ENCODE data around the gene F11.
"Not testable (repeated sequence)": the region's sequence is repeated elsewhere in the genome, so short reads cannot be mapped to it uniquely, and the experiment has no call there.

The F11 gene

GRCh38 chr4:186273392-186273789 is 7.4 kb downstream of the F11 start:
- H2AFZ ChIP-seq (ENCODE audit: low read length, unreplicated experiment); H3K4me3 ChIP-seq (ENCODE audit: low read depth, low read length); H3K36me3 ChIP-seq (ENCODE audit: insufficient read depth, low read length); H3K4me1 ChIP-seq (ENCODE audit: control insufficient read depth, insufficient read depth, low read length, unreplicated experiment); H3K79me2 ChIP-seq (ENCODE audit: control insufficient read depth, insufficient read depth, low read length, unreplicated experiment); H3K27ac ChIP-seq (ENCODE audit: low read depth, low read length): not testable (repeated sequence)
- peaks cover 70% of the 10 kb centered on the region for H3K27me3 ChIP-seq (ENCODE audit: insufficient read depth, low read length)

- Histone ChIP-seq H2AFZ (ENCODE audit: low read length, unreplicated experiment) (no peak overlapping the region), H3K27ac (ENCODE audit: low read depth, low read length) (no peak overlapping the region), H3K79me2 (ENCODE audit: control insufficient read depth, insufficient read depth, low read length, unreplicated experiment) (no peaks in the 10 kb centered on the region), H3K4me1 (ENCODE audit: control insufficient read depth, insufficient read depth, low read length, unreplicated experiment) (no peaks in the 10 kb centered on the region), H3K27me3 (ENCODE audit: insufficient read depth, low read length) (peaks cover 35% of the 10 kb centered on the region), H3K4me3 (ENCODE audit: low read depth, low read length) (no peak overlapping the region), H3K36me3 (ENCODE audit: insufficient read depth, low read length) (no peaks in the 10 kb centered on the region)
Measured at GRCh38 chr4:186283311-186283710, 17.3 kb downstream of the F11 start.

GRCh38 chr4:186285147-186285546 is 19.2 kb downstream of the F11 start:
- no peak overlapping the region for H3K4me3 ChIP-seq (ENCODE audit: low read depth, low read length)
- no peaks in the 10 kb centered on the region for H3K4me1 ChIP-seq (ENCODE audit: control insufficient read depth, insufficient read depth, low read length, unreplicated experiment)
- H2AFZ ChIP-seq (ENCODE audit: low read length, unreplicated experiment) = no peak overlapping the region
- peaks cover 36% of the 10 kb centered on the region for H3K27me3 ChIP-seq (ENCODE audit: insufficient read depth, low read length)
- H3K36me3 ChIP-seq (ENCODE audit: insufficient read depth, low read length) = no peaks in the 10 kb centered on the region
- H3K27ac ChIP-seq (ENCODE audit: low read depth, low read length) = no peak overlapping the region
- no peaks in the 10 kb centered on the region for H3K79me2 ChIP-seq (ENCODE audit: control insufficient read depth, insufficient read depth, low read length, unreplicated experiment)

GRCh38 chr4:186286581-186286980 is 20.6 kb downstream of the F11 start:
- Histone ChIP-seq H3K4me1 (ENCODE audit: control insufficient read depth, insufficient read depth, low read length, unreplicated experiment) (no peaks in the 10 kb centered on the region), H3K79me2 (ENCODE audit: control insufficient read depth, insufficient read depth, low read length, unreplicated experiment) (no peaks in the 10 kb centered on the region), H2AFZ (ENCODE audit: low read length, unreplicated experiment) (no peak overlapping the region), H3K36me3 (ENCODE audit: insufficient read depth, low read length) (no peaks in the 10 kb centered on the region), H3K27me3 (ENCODE audit: insufficient read depth, low read length) (peaks cover 36% of the 10 kb centered on the region), H3K27ac (ENCODE audit: low read depth, low read length) (no peak overlapping the region), H3K4me3 (ENCODE audit: low read depth, low read length) (no peak overlapping the region)

GRCh38 chr4:186291256-186291890 is 25.4 kb downstream of the F11 start:
- H3K4me3 ChIP-seq (ENCODE audit: low read depth, low read length) = no peak overlapping the region
- no peak overlapping the region for H3K27ac ChIP-seq (ENCODE audit: low read depth, low read length)
- H2AFZ ChIP-seq (ENCODE audit: low read length, unreplicated experiment) = no peak overlapping the region
- peaks cover 32% of the 10 kb centered on the region for H3K27me3 ChIP-seq (ENCODE audit: insufficient read depth, low read length)
- no peaks in the 10 kb centered on the region for H3K36me3 ChIP-seq (ENCODE audit: insufficient read depth, low read length)
- H3K79me2 ChIP-seq (ENCODE audit: control insufficient read depth, insufficient read depth, low read length, unreplicated experiment) = no peaks in the 10 kb centered on the region
- no peaks in the 10 kb centered on the region for H3K4me1 ChIP-seq (ENCODE audit: control insufficient read depth, insufficient read depth, low read length, unreplicated experiment)

GRCh38 chr4:186294160-186294559 is 28.2 kb downstream of the F11 start:
- Histone ChIP-seq H3K36me3 (ENCODE audit: insufficient read depth, low read length) (no peaks in the 10 kb centered on the region), H3K4me1 (ENCODE audit: control insufficient read depth, insufficient read depth, low read length, unreplicated experiment) (no peaks in the 10 kb centered on the region), H2AFZ (ENCODE audit: low read length, unreplicated experiment) (no peak overlapping the region), H3K27ac (ENCODE audit: low read depth, low read length) (no peak overlapping the region), H3K27me3 (ENCODE audit: insufficient read depth, low read length) (peaks cover 28% of the 10 kb centered on the region), H3K4me3 (ENCODE audit: low read depth, low read length) (no peak overlapping the region), H3K79me2 (ENCODE audit: control insufficient read depth, insufficient read depth, low read length, unreplicated experiment) (no peaks in the 10 kb centered on the region)

- Histone ChIP-seq H3K4me1 (ENCODE audit: control insufficient read depth, insufficient read depth, low read length, unreplicated experiment) (no peaks in the 10 kb centered on the region), H3K27me3 (ENCODE audit: insufficient read depth, low read length) (peaks cover 20% of the 10 kb centered on the region), H2AFZ (ENCODE audit: low read length, unreplicated experiment) (no peak overlapping the region), H3K36me3 (ENCODE audit: insufficient read depth, low read length) (no peaks in the 10 kb centered on the region), H3K4me3 (ENCODE audit: low read depth, low read length) (no peak overlapping the region), H3K79me2 (ENCODE audit: control insufficient read depth, insufficient read depth, low read length, unreplicated experiment) (no peaks in the 10 kb centered on the region), H3K27ac (ENCODE audit: low read depth, low read length) (no peak overlapping the region)
Measured at GRCh38 chr4:186296481-186296880, 30.5 kb downstream of the F11 start.

- Histone ChIP-seq H3K27me3 (ENCODE audit: insufficient read depth, low read length) (peaks cover 18% of the 10 kb centered on the region), H2AFZ (ENCODE audit: low read length, unreplicated experiment) (no peak overlapping the region), H3K4me1 (ENCODE audit: control insufficient read depth, insufficient read depth, low read length, unreplicated experiment) (no peaks in the 10 kb centered on the region)
Measured at GRCh38 chr4:186297013-186297645, 31.1 kb downstream of the F11 start.

GRCh38 chr4:186298031-186298647 is 32.1 kb downstream of the F11 start:
- Histone ChIP-seq H3K4me3 (ENCODE audit: low read depth, low read length) (no peak overlapping the region), H3K4me1 (ENCODE audit: control insufficient read depth, insufficient read depth, low read length, unreplicated experiment) (no peaks in the 10 kb centered on the region), H3K79me2 (ENCODE audit: control insufficient read depth, insufficient read depth, low read length, unreplicated experiment) (no peaks in the 10 kb centered on the region)

More at GRCh38 chr4:186297013-186297645, 31.1 kb downstream of the F11 start:
- H3K36me3 ChIP-seq (ENCODE audit: insufficient read depth, low read length) = no peaks in the 10 kb centered on the region
- no peaks in the 10 kb centered on the region for H3K79me2 ChIP-seq (ENCODE audit: control insufficient read depth, insufficient read depth, low read length, unreplicated experiment)
- no peak overlapping the region for H3K27ac ChIP-seq (ENCODE audit: low read depth, low read length)
- no peak overlapping the region for H3K4me3 ChIP-seq (ENCODE audit: low read depth, low read length)

GRCh38 chr4:186299291-186299690 is 33.3 kb downstream of the F11 start:
- Histone ChIP-seq H2AFZ (ENCODE audit: low read length, unreplicated experiment) (no peak overlapping the region), H3K36me3 (ENCODE audit: insufficient read depth, low read length) (no peaks in the 10 kb centered on the region), H3K79me2 (ENCODE audit: control insufficient read depth, insufficient read depth, low read length, unreplicated experiment) (no peaks in the 10 kb centered on the region), H3K4me3 (ENCODE audit: low read depth, low read length) (no peak overlapping the region), H3K27ac (ENCODE audit: low read depth, low read length) (no peak overlapping the region), H3K4me1 (ENCODE audit: control insufficient read depth, insufficient read depth, low read length, unreplicated experiment) (no peaks in the 10 kb centered on the region), H3K27me3 (ENCODE audit: insufficient read depth, low read length) (peaks cover 18% of the 10 kb centered on the region)

More at GRCh38 chr4:186298031-186298647, 32.1 kb downstream of the F11 start:
- Histone ChIP-seq H3K36me3 (ENCODE audit: insufficient read depth, low read length) (no peaks in the 10 kb centered on the region), H3K27ac (ENCODE audit: low read depth, low read length) (no peak overlapping the region), H3K27me3 (ENCODE audit: insufficient read depth, low read length) (peaks cover 18% of the 10 kb centered on the region), H2AFZ (ENCODE audit: low read length, unreplicated experiment) (no peak overlapping the region)
